OCI-LY1 (cell line): ENCODE measurements around the gene NCAPD3.

ENCODE experiments used
- CTCF ChIP-seq: fragments of 200-600 bp; sonication (generic), shearing (Covaris generic); IDR thresholded peaks from 2 replicates; pipeline ENCODE4 v1.5.1; 2017; ENCODE audit warnings: mild to moderate bottlenecking, antibody characterized with exemption, low read length, moderate library complexity, mixed read lengths
- EZH2 ChIP-seq: fragments of 200-600 bp; sonication (generic), shearing (Covaris generic); IDR thresholded peaks from 2 replicates; pipeline ENCODE4 v1.8.0; 2017; ENCODE audit warnings: borderline replicate concordance, mixed run types, mild to moderate bottlenecking, antibody characterized with exemption, low read length, moderate library complexity, mixed read lengths

GRCh38 chr11:134266440-134266839, 42.7 kb upstream of the NCAPD3 start:
- no peak for TF ChIP-seq CTCF
- no peak for TF ChIP-seq EZH2
